CD4-positive, CD25-positive, alpha-beta regulatory T cell (primary cell): Measurements from ENCODE around the gene HOXC12. TPM values are rescaled to one million over a fixed set of nuclear protein-coding genes. Genes with fewer than 3 reads are reported as not detected.

Source experiments
- ATAC-seq, 2 donors: fragments of 150-1000 bp; cut with Tn5 transposase; one replicate each; pipeline ENCODE4 v1.10.0; 2021; ENCODE audit warnings: low read depth in 2 of 2, moderate number of reproducible peaks in 2 of 2, moderate library complexity in 1 of 2
- DNase-seq, 3 donors: peaks; one replicate each; pipeline versions ENCODE4 v3.0.0 to v3.0.0-alpha.2; 2012 to 2022; ENCODE audit warnings: mixed read lengths in 1 of 3
- H3K27ac ChIP-seq: one replicate; pipeline ENCODE4 v1.7.0; 2013; ENCODE audit warnings: mild to moderate bottlenecking, low read length; ENCODE audit not compliant: insufficient read depth, poor library complexity, severe bottlenecking
- H3K27me3 ChIP-seq: one replicate; pipeline ENCODE4 v1.7.0; 2013; ENCODE audit warnings: low read length; ENCODE audit not compliant: control insufficient read depth, insufficient read depth
- H3K36me3 ChIP-seq: one replicate; pipeline ENCODE4 v1.7.0; 2013; ENCODE audit warnings: mild to moderate bottlenecking, low read length, moderate library complexity; ENCODE audit not compliant: control insufficient read depth, insufficient read depth
- H3K4me1 ChIP-seq: 2 replicates; pipeline ENCODE4 v1.7.0; 2013; ENCODE audit warnings: mild to moderate bottlenecking, low read length; ENCODE audit not compliant: insufficient read depth, control insufficient read depth, poor library complexity, severe bottlenecking
- H3K4me3 ChIP-seq: one replicate; pipeline ENCODE4 v1.7.0; 2013; ENCODE audit warnings: low read depth, mild to moderate bottlenecking, low read length, moderate library complexity
- H3K9me3 ChIP-seq, 2 experiments: 1 replicate in 1 of 2; 2 replicates in 1 of 2; pipeline ENCODE4 v1.7.0; 2013; ENCODE audit warnings: low read length in 2 of 2, mild to moderate bottlenecking in 1 of 2, moderate library complexity in 1 of 2; ENCODE audit not compliant: control insufficient read depth in 2 of 2
- H3K27ac Mint-ChIP-seq, 3 donors: one replicate each; pipeline ENCODE4 v1.8.0; 2020 to 2022; ENCODE audit warnings: mild to moderate bottlenecking in 3 of 3, mixed read lengths in 3 of 3, moderate library complexity in 2 of 3
- H3K27me3 Mint-ChIP-seq: one replicate; pipeline ENCODE4 v1.8.0; 2022; ENCODE audit warnings: mild to moderate bottlenecking, mixed read lengths
- H3K36me3 Mint-ChIP-seq: one replicate; pipeline ENCODE4 v1.8.0; 2020; ENCODE audit warnings: mixed read lengths
- H3K4me1 Mint-ChIP-seq, 4 donors: one replicate each; pipeline ENCODE4 v1.8.0; 2020 to 2022; ENCODE audit warnings: mixed read lengths in 4 of 4, mild to moderate bottlenecking in 1 of 4
- H3K4me3 Mint-ChIP-seq, 4 donors: one replicate each; pipeline ENCODE4 v1.8.0; 2020 to 2022; ENCODE audit warnings: mild to moderate bottlenecking in 4 of 4, mixed read lengths in 4 of 4, moderate library complexity in 3 of 4
- H3K9me3 Mint-ChIP-seq, 7 donors: one replicate each; pipeline ENCODE4 v1.8.0; 2020 to 2022; ENCODE audit warnings: mixed read lengths in 7 of 7, mild to moderate bottlenecking in 3 of 7, moderate library complexity in 2 of 7
- polyA plus RNA-seq, 4 donors: library from polyadenylated mRNA; unstranded; fragments of 300-500 nt; fragmentation: Illumina TruSeq; gene quantifications; one replicate each; pipeline ENCODE4 v1.2.3, GENCODE V29; 2021
- total RNA-seq: library from RNA; stranded (reverse); gene quantifications from one replicate; pipeline ENCODE4 v1.2.3, GENCODE V29; 2022

HOXC12 gene
- total RNA-seq (not detected), polyA plus RNA-seq (not detected)

GRCh38 chr12:53954694-53955035, at the start of gene HOXC12:
TSS of gene HOXC12 (plus strand) at chr12:53954903. CDS start at chr12:53954930, 27 bp downstream.
- Mint-ChIP-seq H3K27ac (peak within 1 kb of the TSS in 2 of 3 donors; percentile 38 to 56), H3K9me3 (peaks cover 0 to 7% (median 0%) of the 10 kb centered on the region in 7 donors), H3K27me3 (peaks cover 95% of the 10 kb centered on the region), H3K36me3 (peaks cover 4% of the 10 kb centered on the region), H3K4me3 (peak within 1 kb of the TSS in 3 of 4 donors; percentile 21 to 58 (median 46)), H3K4me1 (peaks cover 0 to 45% (median 20%) of the 10 kb centered on the region in 4 donors)
- Histone ChIP-seq H3K36me3 (no peaks in the 10 kb centered on the region), H3K4me3 (no peak within 1 kb of the TSS), H3K9me3 (peaks cover 0 to 6% of the 10 kb centered on the region in 2 experiments), H3K4me1 (peaks cover 25% of the 10 kb centered on the region), H3K27me3 (peaks cover 59% of the 10 kb centered on the region), H3K27ac (no peak within 1 kb of the TSS)
- DNase-seq, result no peak
- ATAC-seq, result no peak

- ATAC-seq, result no peak
- Mint-ChIP-seq H3K36me3 (no peaks in the 10 kb centered on the region), H3K27me3 (peaks cover 36% of the 10 kb centered on the region), H3K9me3 (peaks cover 0 to 2% (median 0%) of the 10 kb centered on the region in 7 donors), H3K4me1 (no peaks in the 10 kb centered on the region), H3K27ac (no peak overlapping the region), H3K4me3 (no peak overlapping the region)
- H3K9me3 ChIP-seq, result no peaks in the 10 kb centered on the region
- H3K36me3 ChIP-seq, result no peaks in the 10 kb centered on the region
- DNase-seq, result no peak
- H3K27me3 ChIP-seq, result peaks cover 23% of the 10 kb centered on the region
- no peak overlapping the region for H3K4me3 ChIP-seq
- H3K27ac ChIP-seq, result no peak overlapping the region
- H3K4me1 ChIP-seq, result no peaks in the 10 kb centered on the region
Observed at GRCh38 chr12:53907103-53907502, 47.6 kb upstream of the HOXC12 start.

- peaks cover 84% of the 10 kb centered on the region for H3K27me3 Mint-ChIP-seq
- no peak overlapping the region for H3K27ac ChIP-seq
- H3K4me3 ChIP-seq, result no peak overlapping the region
- H3K27ac Mint-ChIP-seq, result no peak overlapping the region
- no peaks in the 10 kb centered on the region for H3K4me1 Mint-ChIP-seq
- no peaks in the 10 kb centered on the region for H3K36me3 ChIP-seq
- ATAC-seq (no peak), DNase-seq (no peak)
- H3K4me1 ChIP-seq, result no peaks in the 10 kb centered on the region
- no peak overlapping the region for H3K4me3 Mint-ChIP-seq
- H3K27me3 ChIP-seq, result peaks cover 39% of the 10 kb centered on the region
- no peaks in the 10 kb centered on the region for H3K9me3 ChIP-seq
- peaks cover 0 to 5% (median 0%) of the 10 kb centered on the region in 7 donors for H3K9me3 Mint-ChIP-seq
- no peaks in the 10 kb centered on the region for H3K36me3 Mint-ChIP-seq
Observed at GRCh38 chr12:53916788-53917655, 37.7 kb upstream of the HOXC12 start.

- H3K4me3 Mint-ChIP-seq, result no peak overlapping the region
- no peak overlapping the region for H3K27ac Mint-ChIP-seq
- H3K36me3 ChIP-seq, result no peaks in the 10 kb centered on the region
- ATAC-seq (no peak), DNase-seq (no peak)
- no peaks in the 10 kb centered on the region for H3K4me1 Mint-ChIP-seq
- peaks cover 92% of the 10 kb centered on the region for H3K27me3 Mint-ChIP-seq
- no peaks in the 10 kb centered on the region for H3K4me1 ChIP-seq
- no peak overlapping the region for H3K4me3 ChIP-seq
- H3K9me3 ChIP-seq, result peaks cover 0 to 8% of the 10 kb centered on the region in 2 experiments
- no peaks in the 10 kb centered on the region for H3K36me3 Mint-ChIP-seq
- H3K9me3 Mint-ChIP-seq, result peaks cover 0 to 5% (median 0%) of the 10 kb centered on the region in 7 donors
- peaks cover 71% of the 10 kb centered on the region for H3K27me3 ChIP-seq
- H3K27ac ChIP-seq, result no peak overlapping the region
Observed at GRCh38 chr12:53924521-53925405, 29.9 kb upstream of the HOXC12 start.

GRCh38 chr12:53927220-53928029, 27.3 kb upstream of the HOXC12 start:
- peaks cover 91% of the 10 kb centered on the region for H3K27me3 Mint-ChIP-seq
- DNase-seq, result no peak
- Histone ChIP-seq H3K27ac (no peak overlapping the region), H3K9me3 (peaks cover 7 to 8% of the 10 kb centered on the region in 2 experiments), H3K36me3 (no peaks in the 10 kb centered on the region), H3K27me3 (peaks cover 81% of the 10 kb centered on the region), H3K4me1 (no peaks in the 10 kb centered on the region), H3K4me3 (no peak overlapping the region)
- no peak for ATAC-seq
- H3K9me3 Mint-ChIP-seq, result peaks cover 0 to 8% (median 2%) of the 10 kb centered on the region in 7 donors
- H3K36me3 Mint-ChIP-seq, result no peaks in the 10 kb centered on the region
- peaks cover 0 to 5% (median 0%) of the 10 kb centered on the region in 4 donors for H3K4me1 Mint-ChIP-seq
- no peak overlapping the region for H3K27ac Mint-ChIP-seq
- peak overlapping the region in 1 of 4 donors; percentile 11 for H3K4me3 Mint-ChIP-seq

GRCh38 chr12:53928054-53928835, 26.5 kb upstream of the HOXC12 start:
- H3K9me3 Mint-ChIP-seq, result peaks cover 0 to 8% (median 2%) of the 10 kb centered on the region in 7 donors
- H3K4me3 ChIP-seq, result no peak overlapping the region
- no peak overlapping the region for H3K27ac Mint-ChIP-seq
- H3K27me3 Mint-ChIP-seq, result peaks cover 92% of the 10 kb centered on the region
- H3K4me1 Mint-ChIP-seq, result peaks cover 0 to 5% (median 0%) of the 10 kb centered on the region in 4 donors
- peaks cover 7 to 8% of the 10 kb centered on the region in 2 experiments for H3K9me3 ChIP-seq
- peak overlapping the region in 1 of 4 donors; percentile 22 for H3K4me3 Mint-ChIP-seq
- H3K4me1 ChIP-seq, result no peaks in the 10 kb centered on the region
- no peak overlapping the region for H3K27ac ChIP-seq
- peaks cover 78% of the 10 kb centered on the region for H3K27me3 ChIP-seq
- no peaks in the 10 kb centered on the region for H3K36me3 ChIP-seq
- ATAC-seq (no peak), DNase-seq (no peak)
- no peaks in the 10 kb centered on the region for H3K36me3 Mint-ChIP-seq
